T-helper 2 cell treated with Interferon-gamma antibody and Interleukin-4, amounts not matched to agents 5 μg/mL and 100 μg/mL, for 36 hours (primary cell): ENCODE measurements around the gene CNTN6.

Experiments used
- DNase-seq: peaks from one replicate; pipeline ENCODE4 v3.0.0; 2021; ENCODE audit warnings: low spot score
- H3K27ac Mint-ChIP-seq: one replicate; pipeline ENCODE4 v1.8.0; 2021; ENCODE audit warnings: mild to moderate bottlenecking, mixed read lengths
- H3K27me3 Mint-ChIP-seq: one replicate; pipeline ENCODE4 v1.8.0; 2021; ENCODE audit warnings: low read depth, mixed read lengths
- H3K36me3 Mint-ChIP-seq: one replicate; pipeline ENCODE4 v1.8.0; 2021; ENCODE audit warnings: low read depth, mixed read lengths
- H3K4me1 Mint-ChIP-seq: one replicate; pipeline ENCODE4 v1.8.0; 2021; ENCODE audit warnings: low read depth, mixed read lengths
- H3K4me3 Mint-ChIP-seq: one replicate; pipeline ENCODE4 v1.8.0; 2022; ENCODE audit warnings: mild to moderate bottlenecking, moderate library complexity, mixed read lengths
- H3K9me3 Mint-ChIP-seq: one replicate; pipeline ENCODE4 v1.8.0; 2021; ENCODE audit warnings: mixed read lengths

Gene CNTN6

GRCh38 chr3:1117843-1118473, 25.1 kb downstream of the CNTN6 start:
- Mint-ChIP-seq H3K27ac (no peak overlapping the region), H3K36me3 (no peaks in the 10 kb centered on the region), H3K27me3 (no peaks in the 10 kb centered on the region), H3K9me3 (peaks cover 19% of the 10 kb centered on the region), H3K4me1 (no peaks in the 10 kb centered on the region), H3K4me3 (no peak overlapping the region)
- DNase-seq = no peak

- no peaks in the 10 kb centered on the region for H3K27me3 Mint-ChIP-seq
- H3K4me1 Mint-ChIP-seq = no peaks in the 10 kb centered on the region
- H3K9me3 Mint-ChIP-seq = peaks cover 10% of the 10 kb centered on the region
- H3K36me3 Mint-ChIP-seq = no peaks in the 10 kb centered on the region
- no peak for DNase-seq
- H3K4me3 Mint-ChIP-seq = no peak overlapping the region
- no peak overlapping the region for H3K27ac Mint-ChIP-seq
These were observed 38.3 kb downstream of the CNTN6 start for GRCh38 chr3:1131166-1131565.

DNA sequence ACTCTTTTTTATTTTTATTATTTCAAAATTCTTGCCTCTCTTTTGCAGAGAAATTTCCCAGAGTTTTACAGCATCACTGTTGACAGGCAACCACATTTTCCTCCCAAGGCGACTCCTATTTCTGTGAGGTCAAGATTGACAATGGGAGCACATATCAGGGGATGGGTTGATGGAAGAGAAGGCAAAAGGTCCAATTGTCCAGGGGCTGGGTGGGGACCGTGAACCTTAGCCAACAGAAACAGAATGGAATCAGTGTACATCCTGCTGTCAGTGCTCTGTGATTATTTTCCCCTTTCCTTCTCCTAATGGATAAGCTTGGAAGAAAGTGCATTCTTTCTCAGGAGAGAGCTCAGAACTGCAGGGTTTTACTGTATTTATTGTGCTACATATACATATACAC, 42.4 kb downstream of the CNTN6 start:
- no peaks in the 10 kb centered on the region for H3K27me3 Mint-ChIP-seq
- H3K27ac Mint-ChIP-seq = no peak overlapping the region
- H3K9me3 Mint-ChIP-seq = peaks cover 16% of the 10 kb centered on the region
- no peak overlapping the region for H3K4me3 Mint-ChIP-seq
- DNase-seq = no peak
- no peaks in the 10 kb centered on the region for H3K4me1 Mint-ChIP-seq
- no peaks in the 10 kb centered on the region for H3K36me3 Mint-ChIP-seq

DNA sequence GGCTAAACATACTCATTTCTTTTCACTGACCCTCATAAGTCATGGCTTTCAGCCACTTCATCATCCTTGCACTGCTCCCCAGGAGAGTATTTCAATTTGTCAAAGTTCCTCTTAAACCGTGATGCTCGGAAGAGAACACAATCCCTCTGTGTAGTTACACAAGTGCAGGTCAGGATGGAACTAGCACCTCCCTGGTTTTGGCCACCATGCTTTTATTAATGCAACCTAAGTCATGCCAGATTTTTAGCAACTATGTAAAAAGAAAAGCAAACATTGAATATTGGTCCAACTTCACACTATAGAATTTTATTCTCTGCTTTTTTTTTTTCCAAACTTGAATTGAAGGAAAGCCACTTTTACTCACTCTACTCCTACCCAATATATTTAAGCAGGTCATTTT, 45.2 kb downstream of the CNTN6 start:
- H3K4me1 Mint-ChIP-seq = no peaks in the 10 kb centered on the region
- no peak for DNase-seq
- peaks cover 16% of the 10 kb centered on the region for H3K9me3 Mint-ChIP-seq
- H3K36me3 Mint-ChIP-seq = no peaks in the 10 kb centered on the region
- no peak overlapping the region for H3K4me3 Mint-ChIP-seq
- no peaks in the 10 kb centered on the region for H3K27me3 Mint-ChIP-seq
- no peak overlapping the region for H3K27ac Mint-ChIP-seq

DNA sequence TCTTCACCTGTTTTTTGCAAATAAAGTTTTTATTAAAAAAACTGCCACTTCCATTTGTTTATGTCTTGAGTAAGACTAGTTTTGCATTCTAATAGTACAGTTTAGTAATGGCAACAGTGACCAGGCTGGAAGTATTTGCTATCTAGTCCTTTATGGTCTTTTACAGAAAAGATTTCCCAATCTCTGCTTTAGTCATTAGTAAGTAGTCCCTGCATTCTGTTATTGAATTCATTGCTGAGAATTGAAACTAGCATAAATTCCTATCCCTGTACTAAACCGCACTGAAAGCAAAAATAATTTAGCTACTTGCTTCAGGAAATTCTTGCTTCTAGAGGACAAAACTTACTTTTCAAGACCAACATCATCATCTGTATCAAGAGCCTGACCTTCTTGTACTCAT, 46.2 kb downstream of the CNTN6 start:
- no peak for DNase-seq
- Mint-ChIP-seq H3K27ac (no peak overlapping the region), H3K36me3 (no peaks in the 10 kb centered on the region), H3K4me3 (no peak overlapping the region), H3K4me1 (no peaks in the 10 kb centered on the region), H3K27me3 (no peaks in the 10 kb centered on the region), H3K9me3 (peaks cover 16% of the 10 kb centered on the region)

GRCh38 chr3:1147326-1147725, 54.5 kb downstream of the CNTN6 start:
- Mint-ChIP-seq H3K27ac (no peak overlapping the region), H3K4me1 (no peaks in the 10 kb centered on the region), H3K36me3 (no peaks in the 10 kb centered on the region), H3K4me3 (no peak overlapping the region), H3K27me3 (no peaks in the 10 kb centered on the region), H3K9me3 (peaks cover 17% of the 10 kb centered on the region)
- no peak for DNase-seq

DNA sequence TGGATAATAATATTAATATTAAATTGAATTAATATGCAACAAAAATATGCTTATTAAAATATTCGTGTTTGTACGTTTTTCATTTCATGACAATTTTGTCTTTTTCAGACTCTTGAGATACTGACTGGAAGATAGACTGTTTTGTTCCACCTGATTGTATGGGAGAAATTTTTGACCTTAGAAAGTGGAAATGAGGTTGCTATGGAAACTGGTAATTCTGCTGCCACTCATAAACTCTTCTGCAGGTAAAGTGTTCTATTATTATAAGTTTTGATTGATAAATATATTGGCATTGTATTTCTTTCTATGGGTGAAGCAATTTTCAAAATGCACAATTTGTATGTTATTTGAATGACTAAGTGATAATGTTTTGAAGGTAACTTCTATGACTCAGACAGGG, 55.0 kb downstream of the CNTN6 start:
- DNase-seq = no peak
- Mint-ChIP-seq H3K27me3 (no peaks in the 10 kb centered on the region), H3K27ac (no peak overlapping the region), H3K4me3 (no peak overlapping the region), H3K4me1 (no peaks in the 10 kb centered on the region), H3K36me3 (no peaks in the 10 kb centered on the region), H3K9me3 (peaks cover 17% of the 10 kb centered on the region)

DNA sequence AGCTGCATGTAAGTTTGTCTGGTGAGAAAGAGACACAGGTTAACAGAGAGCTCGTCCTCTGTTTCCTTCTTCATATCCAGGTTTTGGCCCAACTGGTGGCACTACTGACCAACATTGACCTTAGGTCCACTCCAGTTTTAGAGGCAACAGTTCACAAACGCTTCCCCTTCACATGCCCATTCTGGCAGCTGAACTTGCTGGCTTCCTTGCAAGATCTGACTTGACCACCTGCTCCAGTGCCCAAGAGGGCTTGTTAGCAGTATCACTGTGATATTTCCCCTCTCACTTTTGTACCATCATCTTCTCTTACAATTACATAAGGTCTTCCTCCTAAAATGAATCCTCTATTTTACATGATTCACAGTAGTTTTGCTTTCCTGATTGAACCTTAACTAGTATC, 71.3 kb downstream of the CNTN6 start:
- no peak for DNase-seq
- Mint-ChIP-seq H3K4me3 (no peak overlapping the region), H3K36me3 (no peaks in the 10 kb centered on the region), H3K27me3 (no peaks in the 10 kb centered on the region), H3K9me3 (peaks cover 5% of the 10 kb centered on the region), H3K27ac (no peak overlapping the region), H3K4me1 (no peaks in the 10 kb centered on the region)

DNA sequence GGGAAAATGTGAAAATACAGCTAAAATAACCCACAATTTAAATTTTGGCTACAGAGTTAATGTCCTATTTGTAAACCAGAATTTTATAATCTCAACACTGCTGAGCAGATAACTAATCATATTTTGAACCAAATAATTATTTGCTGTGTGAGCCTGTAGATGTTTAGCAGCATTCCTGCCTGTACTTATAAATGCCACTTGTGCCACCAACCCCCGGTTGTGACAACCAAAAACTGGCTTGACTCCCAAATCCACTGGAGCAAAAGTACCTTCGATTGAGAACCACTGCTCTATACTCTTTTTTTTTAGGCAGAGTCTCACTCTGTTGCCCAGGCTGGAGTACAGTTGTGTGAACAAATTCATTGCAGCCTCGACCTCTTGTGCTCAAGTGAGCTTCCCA, 78.5 kb downstream of the CNTN6 start:
- no peaks in the 10 kb centered on the region for H3K27me3 Mint-ChIP-seq
- no peaks in the 10 kb centered on the region for H3K36me3 Mint-ChIP-seq
- H3K9me3 Mint-ChIP-seq = peaks cover 3% of the 10 kb centered on the region
- H3K4me3 Mint-ChIP-seq = no peak overlapping the region
- DNase-seq = no peak
- no peak overlapping the region for H3K27ac Mint-ChIP-seq
- no peaks in the 10 kb centered on the region for H3K4me1 Mint-ChIP-seq

DNA sequence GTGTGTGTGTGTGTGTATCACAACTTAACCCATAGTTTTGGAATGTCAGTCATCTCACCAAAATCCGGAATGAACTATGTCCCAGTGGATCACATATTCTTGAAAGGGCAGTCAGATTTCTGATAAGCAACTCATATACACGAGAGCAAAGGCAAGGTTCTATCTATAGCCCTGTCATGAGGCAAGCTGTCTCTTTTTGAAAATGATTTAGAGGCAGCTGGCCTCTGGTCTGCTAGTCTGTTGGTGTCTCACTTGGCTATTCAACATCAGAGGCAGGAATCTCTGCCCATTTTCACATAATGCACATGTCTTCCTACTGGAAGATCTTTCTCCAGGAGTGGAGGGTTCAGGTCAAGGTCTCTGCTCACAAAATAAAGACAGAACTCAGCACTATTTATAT, 79.8 kb downstream of the CNTN6 start:
- no peaks in the 10 kb centered on the region for H3K27me3 Mint-ChIP-seq
- H3K4me3 Mint-ChIP-seq = no peak overlapping the region
- no peaks in the 10 kb centered on the region for H3K4me1 Mint-ChIP-seq
- H3K27ac Mint-ChIP-seq = no peak overlapping the region
- peaks cover 7% of the 10 kb centered on the region for H3K9me3 Mint-ChIP-seq
- H3K36me3 Mint-ChIP-seq = no peaks in the 10 kb centered on the region
- DNase-seq = no peak

DNA sequence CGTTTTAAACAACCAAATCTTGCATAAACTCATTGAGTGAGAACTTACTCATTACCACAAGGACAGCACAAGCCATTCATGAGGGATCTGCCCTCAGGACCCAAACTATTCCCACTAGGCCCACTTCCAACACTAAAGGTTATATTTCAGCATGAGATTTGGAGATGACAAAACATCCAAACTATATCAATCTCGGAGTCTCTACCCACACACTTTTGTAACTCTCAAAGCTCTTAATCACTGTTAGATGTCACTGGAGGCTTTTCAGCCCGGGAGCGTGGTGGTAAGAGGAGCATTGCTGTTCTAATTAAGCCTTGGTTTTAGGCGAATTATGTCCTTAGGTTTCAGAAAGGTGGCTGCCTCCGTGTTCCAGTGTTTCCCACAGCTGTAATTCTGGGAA, 86.3 kb downstream of the CNTN6 start:
- Mint-ChIP-seq H3K27me3 (no peaks in the 10 kb centered on the region), H3K4me1 (no peaks in the 10 kb centered on the region), H3K9me3 (peaks cover 14% of the 10 kb centered on the region), H3K27ac (no peak overlapping the region), H3K4me3 (no peak overlapping the region), H3K36me3 (no peaks in the 10 kb centered on the region)
- no peak for DNase-seq

DNA sequence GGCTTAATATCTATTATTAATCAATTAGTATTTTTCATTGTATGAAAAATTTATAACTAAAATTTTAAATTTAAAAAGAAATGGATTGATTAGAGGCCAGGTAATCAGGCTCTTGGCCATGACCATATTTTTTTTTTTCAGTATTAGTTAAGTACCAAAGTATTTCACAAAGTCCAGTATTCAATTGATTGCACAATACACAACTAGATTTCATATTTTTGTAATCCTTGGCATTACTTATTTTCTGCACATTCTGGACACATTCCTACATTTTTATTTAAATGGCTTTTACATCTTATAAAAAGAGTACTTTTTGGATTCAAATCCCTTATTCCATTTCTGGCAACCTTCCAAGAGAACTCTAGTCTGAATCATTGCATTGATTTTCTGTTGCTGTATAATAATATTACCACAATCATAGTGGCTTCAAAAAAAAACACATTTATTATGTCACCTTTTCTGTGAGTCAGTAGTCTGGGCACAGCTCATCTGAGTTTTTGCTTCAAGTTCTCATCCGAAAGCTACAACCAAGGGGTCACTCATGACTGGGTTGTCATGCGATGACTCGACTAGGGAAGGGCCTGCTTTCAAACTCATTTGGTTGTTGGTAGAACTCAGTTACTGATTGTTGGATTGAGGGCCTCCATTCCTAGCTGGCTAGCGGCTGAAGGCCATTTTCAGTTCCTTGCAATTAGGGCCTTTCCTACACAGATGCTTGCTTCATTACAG, 90.7 kb downstream of the CNTN6 start:
- Mint-ChIP-seq H3K36me3 (no peaks in the 10 kb centered on the region), H3K27ac (no peak overlapping the region), H3K4me3 (no peak overlapping the region), H3K9me3 (peaks cover 6% of the 10 kb centered on the region), H3K27me3 (no peaks in the 10 kb centered on the region), H3K4me1 (no peaks in the 10 kb centered on the region)
- no peak for DNase-seq

- DNase-seq = no peak
These were observed 97.7 kb downstream of the CNTN6 start for GRCh38 chr3:1190569-1190968.

GRCh38 chr3:1191026-1191425, 98.2 kb downstream of the CNTN6 start:
- Mint-ChIP-seq H3K36me3 (no peaks in the 10 kb centered on the region), H3K9me3 (peaks cover 5% of the 10 kb centered on the region)
- no peak for DNase-seq

More at GRCh38 chr3:1190569-1190968, 97.7 kb downstream of the CNTN6 start:
- no peaks in the 10 kb centered on the region for H3K27me3 Mint-ChIP-seq
- no peaks in the 10 kb centered on the region for H3K4me1 Mint-ChIP-seq
- H3K4me3 Mint-ChIP-seq = no peak overlapping the region
- no peak overlapping the region for H3K27ac Mint-ChIP-seq
- H3K36me3 Mint-ChIP-seq = no peaks in the 10 kb centered on the region
- H3K9me3 Mint-ChIP-seq = peaks cover 5% of the 10 kb centered on the region

GRCh38 chr3:1195947-1196346, 103.1 kb downstream of the CNTN6 start:
- no peak overlapping the region for H3K4me3 Mint-ChIP-seq
- peaks cover 10% of the 10 kb centered on the region for H3K9me3 Mint-ChIP-seq
- no peaks in the 10 kb centered on the region for H3K27me3 Mint-ChIP-seq
- H3K4me1 Mint-ChIP-seq = no peaks in the 10 kb centered on the region
- no peaks in the 10 kb centered on the region for H3K36me3 Mint-ChIP-seq
- H3K27ac Mint-ChIP-seq = no peak overlapping the region
- DNase-seq = no peak

More at GRCh38 chr3:1191026-1191425, 98.2 kb downstream of the CNTN6 start:
- Mint-ChIP-seq H3K27ac (no peak overlapping the region), H3K27me3 (no peaks in the 10 kb centered on the region), H3K4me3 (no peak overlapping the region), H3K4me1 (no peaks in the 10 kb centered on the region)
